MM.1S (cell line): ENCODE results near the gene LGSN.

Experiments
- DNase-seq: peaks from one replicate; pipeline ENCODE4 v3.0.0-alpha.2; 2015
- H2AFZ ChIP-seq: fragments of 300-600 bp; sonication (generic); 2 replicates; pipeline ENCODE4 v1.6.0; 2016; ENCODE audit warnings: antibody characterized with exemption, low read length
- H3F3A ChIP-seq: fragments of 300-600 bp; sonication (generic); 2 replicates; pipeline ENCODE4 v1.6.1; 2016; ENCODE audit warnings: mild to moderate bottlenecking, antibody characterized with exemption, low read length, moderate library complexity, mixed read lengths; ENCODE audit not compliant: insufficient read depth
- H3K27ac ChIP-seq: fragments of 300-600 bp; sonication (generic); 2 replicates; pipeline ENCODE4 v1.5.1; 2016; ENCODE audit warnings: mild to moderate bottlenecking, low read length
- H3K27me3 ChIP-seq: fragments of 300-600 bp; sonication (generic); replicated peaks from 2 replicates; pipeline ENCODE4 v1.6.0; 2016; ENCODE audit warnings: low read length; ENCODE audit not compliant: insufficient read depth
- H3K36me3 ChIP-seq: fragments of 300-600 bp; sonication (generic); replicated peaks from 2 replicates; pipeline ENCODE4 v1.6.1; 2016; ENCODE audit warnings: mild to moderate bottlenecking, low read length, mixed read lengths; ENCODE audit not compliant: insufficient read depth
- H3K4me1 ChIP-seq: fragments of 300-600 bp; sonication (generic); 2 replicates; pipeline ENCODE4 v1.6.1; 2016; ENCODE audit warnings: low read length, mixed read lengths
- H3K4me2 ChIP-seq: fragments of 300-600 bp; sonication (generic); 2 replicates; pipeline ENCODE4 v1.6.0; 2016; ENCODE audit warnings: low read depth, low read length
- H3K4me3 ChIP-seq: fragments of 300-600 bp; sonication (generic); 2 replicates; pipeline ENCODE4 v1.5.1; 2016; ENCODE audit warnings: low read length, mixed read lengths
- H3K79me2 ChIP-seq: fragments of 300-600 bp; sonication (generic); 2 replicates; pipeline ENCODE4 v1.6.1; 2016; ENCODE audit warnings: mixed run types, low read length, mixed read lengths
- H3K9ac ChIP-seq: fragments of 300-600 bp; sonication (generic); 2 replicates; pipeline ENCODE4 v1.6.1; 2016; ENCODE audit warnings: low read length, mixed read lengths
- H3K9me2 ChIP-seq: fragments of 300-600 bp; sonication (generic); replicated peaks from 2 replicates; pipeline ENCODE4 v1.6.1; 2016; ENCODE audit warnings: mild to moderate bottlenecking, low read length, mixed read lengths; ENCODE audit not compliant: insufficient read depth
- H3K9me3 ChIP-seq: fragments of 300-600 bp; sonication (generic); replicated peaks from 2 replicates; pipeline ENCODE4 v1.6.1; 2016; ENCODE audit warnings: mild to moderate bottlenecking, low read length, mixed read lengths; ENCODE audit not compliant: insufficient read depth
- H4K20me1 ChIP-seq: fragments of 300-600 bp; sonication (generic); 2 replicates; pipeline ENCODE4 v1.6.1; 2016; ENCODE audit warnings: mild to moderate bottlenecking, low read length, moderate library complexity, mixed read lengths; ENCODE audit not compliant: insufficient read depth
- CTCF ChIP-seq: fragments of 300-600 bp; sonication (generic); IDR thresholded peaks from 2 replicates; pipeline ENCODE4 v1.5.1; 2016; ENCODE audit warnings: antibody characterized with exemption, low read length, mixed read lengths
- EZH2 ChIP-seq: fragments of 300-600 bp; sonication (generic); optimal IDR thresholded peaks from 2 replicates; pipeline ENCODE3; 2017; ENCODE audit warnings: low read depth, mild to moderate bottlenecking, antibody characterized with exemption, low read length, mixed read lengths
- EZH2phosphoT487 ChIP-seq: fragments of 300-600 bp; sonication (generic); IDR thresholded peaks from 2 replicates; pipeline ENCODE4 v1.6.1; 2018; ENCODE audit warnings: antibody characterized with exemption, low read length

LGSN gene

GRCh38 chr6:63317641-63318040 lies 2.1 kb downstream of the LGSN start:
- Histone ChIP-seq H3K27ac (no peak overlapping the region), H3K36me3 (no peaks in the 10 kb centered on the region), H3K9me3 (no peaks in the 10 kb centered on the region), H2AFZ (no peak overlapping the region), H3K4me2 (no peak overlapping the region), H3K4me1 (no peaks in the 10 kb centered on the region), H3K27me3 (no peaks in the 10 kb centered on the region), H3K79me2 (no peaks in the 10 kb centered on the region), H4K20me1 (no peaks in the 10 kb centered on the region), H3K9ac (no peak overlapping the region), H3K9me2 (no peaks in the 10 kb centered on the region), H3F3A (no peaks in the 10 kb centered on the region), H3K4me3 (no peak overlapping the region)
- TF ChIP-seq CTCF (no peak), EZH2 (no peak), EZH2phosphoT487 (no peak)
- DNase-seq = no peak

- no peak overlapping the region for H3K27ac ChIP-seq
- H3F3A ChIP-seq = no peaks in the 10 kb centered on the region
- H3K9ac ChIP-seq = no peak overlapping the region
- H4K20me1 ChIP-seq = no peaks in the 10 kb centered on the region
- no peaks in the 10 kb centered on the region for H3K4me1 ChIP-seq
- no peaks in the 10 kb centered on the region for H3K79me2 ChIP-seq
- no peak overlapping the region for H3K4me2 ChIP-seq
- H2AFZ ChIP-seq = no peak overlapping the region
- no peak overlapping the region for H3K4me3 ChIP-seq
- no peaks in the 10 kb centered on the region for H3K9me2 ChIP-seq
- TF ChIP-seq EZH2 (no peak), CTCF (no peak), EZH2phosphoT487 (no peak)
- no peaks in the 10 kb centered on the region for H3K36me3 ChIP-seq
- no peak for DNase-seq
- H3K27me3 ChIP-seq = no peaks in the 10 kb centered on the region
- no peaks in the 10 kb centered on the region for H3K9me3 ChIP-seq
Observed at GRCh38 chr6:63316113-63316512, 3.7 kb downstream of the LGSN start.

GRCh38 chr6:63313111-63313510 lies 6.7 kb downstream of the LGSN start:
- Histone ChIP-seq H3K4me1 (no peaks in the 10 kb centered on the region), H3K27ac (no peak overlapping the region), H3K9me3 (no peaks in the 10 kb centered on the region), H2AFZ (no peak overlapping the region), H3K4me2 (no peak overlapping the region), H3K27me3 (no peaks in the 10 kb centered on the region), H3F3A (no peaks in the 10 kb centered on the region), H3K9ac (no peak overlapping the region), H3K4me3 (no peak overlapping the region), H3K9me2 (no peaks in the 10 kb centered on the region), H3K79me2 (no peaks in the 10 kb centered on the region), H4K20me1 (no peaks in the 10 kb centered on the region), H3K36me3 (no peaks in the 10 kb centered on the region)
- no peak for DNase-seq
- no peak for TF ChIP-seq EZH2

GRCh38 chr6:63307581-63308246 lies 12.1 kb downstream of the LGSN start:
- no peaks in the 10 kb centered on the region for H3K36me3 ChIP-seq
- no peaks in the 10 kb centered on the region for H3K79me2 ChIP-seq
- TF ChIP-seq CTCF = peak; percentile 30
- no peak for TF ChIP-seq EZH2
- no peak overlapping the region for H2AFZ ChIP-seq
- no peak overlapping the region for H3K4me2 ChIP-seq
- H3K9me3 ChIP-seq = no peaks in the 10 kb centered on the region
- no peak overlapping the region for H3K27ac ChIP-seq
- no peak overlapping the region for H3K9ac ChIP-seq
- H3K9me2 ChIP-seq = no peaks in the 10 kb centered on the region
- H3K4me1 ChIP-seq = no peaks in the 10 kb centered on the region
- H3K27me3 ChIP-seq = no peaks in the 10 kb centered on the region
- no peaks in the 10 kb centered on the region for H3F3A ChIP-seq
- no peaks in the 10 kb centered on the region for H4K20me1 ChIP-seq
- DNase-seq = peak; percentile 46
- no peak overlapping the region for H3K4me3 ChIP-seq
